Activated B cell treated with CpG ODN at 0.5 μM for 24 hours (primary cell): Measurements from ENCODE around the gene ASCL2. TPM values are rescaled to one million over a fixed set of nuclear protein-coding genes. Genes with fewer than 3 reads are reported as not detected.

Experiments used
- ATAC-seq: fragments of 200-7000 bp; cut with Tn5 transposase; one replicate; pipeline ENCODE4 v1.10.0; 2021; ENCODE audit warnings: low read depth, mild to moderate bottlenecking, moderate library complexity
- CTCF ChIA-PET: fragments of 350-600 bp; sonication (Branson Sonifier 250); formaldehyde crosslinking; loops from one replicate; lab custom pipeline; 2021; ENCODE audit warnings: antibody characterized with exemption; lab: Charles Lee
- POLR2A ChIA-PET: fragments of 350-600 bp; sonication (Branson Sonifier 250); formaldehyde crosslinking; loops from one replicate; lab custom pipeline; 2021; ENCODE audit warnings: antibody characterized with exemption; lab: Charles Lee
- DNase-seq: peaks from one replicate; pipeline ENCODE4 v3.0.0; 2022
- H3K27ac Mint-ChIP-seq: one replicate; pipeline ENCODE4 v1.8.0; 2020; ENCODE audit warnings: mixed read lengths
- H3K27me3 Mint-ChIP-seq: one replicate; pipeline ENCODE4 v1.8.0; 2021; ENCODE audit warnings: mixed read lengths
- H3K36me3 Mint-ChIP-seq: one replicate; pipeline ENCODE4 v1.8.0; 2021; ENCODE audit warnings: low read depth, mixed read lengths
- H3K4me1 Mint-ChIP-seq: one replicate; pipeline ENCODE4 v1.8.0; 2021; ENCODE audit warnings: mixed read lengths
- H3K4me3 Mint-ChIP-seq: one replicate; pipeline ENCODE4 v1.8.0; 2020; ENCODE audit warnings: mild to moderate bottlenecking, mixed read lengths
- H3K9me3 Mint-ChIP-seq: one replicate; pipeline ENCODE4 v1.8.0; 2020; ENCODE audit warnings: mixed read lengths
- intact Hi-C: fragments of 100-400 bp; cut with micrococcal nuclease; formaldehyde crosslinking; loops from one replicate; pipeline ENCODE4 v1.15.1; 2024
- total RNA-seq: library from RNA; stranded (reverse); gene quantifications from 2 replicates; pipeline ENCODE4 v1.2.3, GENCODE V29; 2022
- TF ChIP-seq, protein P1 (sequence below): fragments of 200-600 bp; IDR thresholded peaks from one replicate; pipeline ENCODE4 v1.8.0; 2022; ENCODE audit warnings: antibody characterized with exemption, mild to moderate bottlenecking

Gene ASCL2
- total RNA-seq, 1 donor from 2014 or later, result 1.3 TPM

DNA sequence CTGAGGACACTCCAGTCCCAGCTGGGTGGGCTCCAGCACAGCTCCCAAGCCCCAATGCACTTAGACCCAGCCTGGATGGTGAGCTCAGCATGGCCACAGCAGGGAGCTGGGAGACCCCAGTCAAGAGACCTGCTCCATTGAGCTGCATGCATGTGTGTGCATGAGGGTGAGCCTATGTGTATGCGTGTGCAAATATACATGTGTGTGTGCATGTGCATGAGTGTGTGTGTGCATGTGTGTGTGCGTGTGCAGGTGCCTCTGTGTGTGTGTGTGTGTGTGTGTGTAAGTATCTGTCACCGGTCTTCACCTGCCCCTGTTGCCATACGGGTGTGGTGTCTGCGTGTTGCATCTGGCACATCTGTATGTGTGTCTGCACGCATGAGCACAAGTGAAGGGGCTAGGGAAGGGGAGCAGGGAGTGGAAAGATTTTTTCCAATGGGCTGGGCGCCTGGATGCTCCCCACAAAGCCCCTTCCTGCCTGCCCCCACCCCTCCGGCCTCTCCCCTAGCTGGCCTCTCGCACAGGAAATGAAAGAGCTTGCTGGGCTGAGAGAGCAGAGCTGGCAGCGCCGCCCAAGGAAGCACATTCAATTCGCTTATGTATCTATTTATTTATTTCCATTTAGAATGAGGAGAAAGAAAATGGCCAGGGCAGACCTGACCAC, 35.5 kb upstream of the ASCL2 start:
- H3K9me3 Mint-ChIP-seq, result no peaks in the 10 kb centered on the region

DNA sequence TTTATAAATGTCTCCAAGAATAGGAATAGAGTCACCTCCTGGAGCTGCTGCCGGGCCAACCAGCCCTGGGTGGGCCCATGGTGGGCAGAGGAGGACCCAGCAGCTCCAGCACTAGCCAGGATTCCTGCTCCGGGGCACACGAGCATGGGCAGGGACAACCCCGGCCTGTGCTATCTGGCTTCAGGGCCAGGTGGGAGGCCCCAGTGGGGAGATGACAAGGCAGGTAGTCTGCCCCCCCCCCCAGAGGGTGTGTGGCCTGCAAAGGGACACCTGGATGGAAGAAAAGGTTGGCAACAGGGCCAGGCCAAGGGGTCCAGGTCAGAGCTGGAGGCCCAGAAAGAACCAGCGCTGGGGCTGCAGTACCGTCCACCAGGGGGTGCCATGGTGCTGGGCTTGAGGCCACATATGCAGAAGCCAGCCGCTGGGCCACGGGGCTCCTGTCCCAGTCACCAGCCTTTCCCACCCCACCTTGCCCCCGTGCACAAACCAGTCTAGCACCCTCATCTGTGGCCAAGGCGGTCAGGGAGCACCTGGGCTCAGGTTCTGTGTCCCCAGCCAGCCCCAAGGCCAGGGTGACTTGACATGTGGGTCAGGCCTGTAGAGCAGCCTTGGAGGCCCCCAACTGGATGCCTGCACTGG, 34.9 kb upstream of the ASCL2 start:
- peak overlapping the region; percentile 18 for H3K27ac Mint-ChIP-seq
- peak; percentile 59 for ATAC-seq
- intact Hi-C loops, result loop anchor here (1.0 to 2.0 kb wide), 7 partner anchors 95 to 226 kb away; partner anchors contain the start of gene TSSC4
- DNase-seq, result peak; percentile 82
- TF ChIP-seq, protein P1, sequence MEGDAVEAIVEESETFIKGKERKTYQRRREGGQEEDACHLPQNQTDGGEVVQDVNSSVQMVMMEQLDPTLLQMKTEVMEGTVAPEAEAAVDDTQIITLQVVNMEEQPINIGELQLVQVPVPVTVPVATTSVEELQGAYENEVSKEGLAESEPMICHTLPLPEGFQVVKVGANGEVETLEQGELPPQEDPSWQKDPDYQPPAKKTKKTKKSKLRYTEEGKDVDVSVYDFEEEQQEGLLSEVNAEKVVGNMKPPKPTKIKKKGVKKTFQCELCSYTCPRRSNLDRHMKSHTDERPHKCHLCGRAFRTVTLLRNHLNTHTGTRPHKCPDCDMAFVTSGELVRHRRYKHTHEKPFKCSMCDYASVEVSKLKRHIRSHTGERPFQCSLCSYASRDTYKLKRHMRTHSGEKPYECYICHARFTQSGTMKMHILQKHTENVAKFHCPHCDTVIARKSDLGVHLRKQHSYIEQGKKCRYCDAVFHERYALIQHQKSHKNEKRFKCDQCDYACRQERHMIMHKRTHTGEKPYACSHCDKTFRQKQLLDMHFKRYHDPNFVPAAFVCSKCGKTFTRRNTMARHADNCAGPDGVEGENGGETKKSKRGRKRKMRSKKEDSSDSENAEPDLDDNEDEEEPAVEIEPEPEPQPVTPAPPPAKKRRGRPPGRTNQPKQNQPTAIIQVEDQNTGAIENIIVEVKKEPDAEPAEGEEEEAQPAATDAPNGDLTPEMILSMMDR, result no peak
- peaks cover 61% of the 10 kb centered on the region for H3K4me1 Mint-ChIP-seq
- no peaks in the 10 kb centered on the region for H3K36me3 Mint-ChIP-seq
- ChIA-PET POLR2A (interaction anchor here (0.6 to 3.0 kb wide), 8 partner anchors 72 to 118 kb away, joined by 3 to 23 read pairs (median 8); partner anchors contain the start of genes CD81 and TSSC4), CTCF (interaction anchor here (0.6 to 11.2 kb wide), 22 partner anchors 9 to 229 kb away, joined by 3 to 321 read pairs (median 6); partner anchors contain the start of genes ASCL2 and TSSC4)
- peak overlapping the region; percentile 32 for H3K4me3 Mint-ChIP-seq
- no peaks in the 10 kb centered on the region for H3K27me3 Mint-ChIP-seq
- no peaks in the 10 kb centered on the region for H3K9me3 Mint-ChIP-seq

More for the DNA sequence above, 35.5 kb upstream of the ASCL2 start:
- Mint-ChIP-seq H3K4me1 (peaks cover 54% of the 10 kb centered on the region), H3K4me3 (peak overlapping the region; percentile 45), H3K27ac (peak overlapping the region; percentile 68), H3K36me3 (no peaks in the 10 kb centered on the region), H3K27me3 (no peaks in the 10 kb centered on the region)
- TF ChIP-seq, protein P1, result no peak
- intact Hi-C loops, result loop anchor here (1.0 to 2.0 kb wide), 7 partner anchors 94 to 225 kb away; partner anchors contain the start of gene TSSC4
- ChIA-PET POLR2A (interaction anchor here (1.8 to 3.0 kb wide), 5 partner anchors 71 to 114 kb away, joined by 4 to 23 read pairs (median 14); partner anchors contain the start of genes CD81 and TSSC4), CTCF (interaction anchor here (0.9 to 11.2 kb wide), 16 partner anchors 10 to 225 kb away, joined by 3 to 321 read pairs (median 6); partner anchors contain the start of genes ASCL2 and TSSC4)
- DNase-seq (no peak), ATAC-seq (no peak)

DNA sequence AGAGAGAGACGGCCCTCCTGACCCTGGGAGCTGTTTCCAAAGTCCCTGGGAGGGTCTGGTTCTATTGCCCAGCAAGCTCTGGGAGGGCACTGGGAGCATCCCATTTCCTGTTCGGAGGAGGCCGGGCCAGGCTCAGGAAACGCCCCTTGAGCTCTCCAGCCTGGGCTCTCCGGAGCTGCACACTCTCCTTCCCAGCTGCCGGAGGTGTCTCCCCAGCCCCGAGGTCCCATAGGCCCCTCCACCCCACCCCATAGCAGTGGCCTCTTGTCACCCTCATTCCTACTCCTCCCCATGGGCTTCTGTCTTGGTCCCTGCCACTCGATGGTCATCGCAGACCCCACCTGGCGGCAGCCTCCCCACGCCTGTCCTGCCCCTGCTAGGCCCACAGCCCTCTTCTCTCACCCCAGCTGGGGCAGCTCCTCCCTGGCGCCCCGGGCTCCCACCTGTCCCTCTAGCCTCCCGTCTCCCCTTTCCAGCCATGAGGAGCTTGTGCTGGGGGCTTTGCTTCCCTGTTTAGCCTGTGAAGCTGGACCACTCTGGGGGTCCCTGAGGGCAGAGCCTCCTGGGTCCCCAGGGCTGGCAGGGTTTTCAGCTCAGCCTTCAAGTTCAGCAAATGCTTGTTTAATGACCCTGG, 34.2 kb upstream of the ASCL2 start:
- Mint-ChIP-seq H3K36me3 (no peaks in the 10 kb centered on the region), H3K9me3 (no peaks in the 10 kb centered on the region), H3K4me1 (peaks cover 62% of the 10 kb centered on the region), H3K27me3 (no peaks in the 10 kb centered on the region), H3K4me3 (no peak overlapping the region), H3K27ac (peak overlapping the region; percentile 18)
- intact Hi-C loops, result loop anchor here (1.0 to 5.0 kb wide), 8 partner anchors 96 to 598 kb away; partner anchors contain the start of gene TSSC4
- POLR2A ChIA-PET, result interaction anchor here (0.6 to 3.0 kb wide), 9 partner anchors 73 to 118 kb away, joined by 3 to 23 read pairs (median 5); partner anchors contain the start of genes CD81 and TSSC4
- TF ChIP-seq, protein P1, result no peak
- DNase-seq, result no peak
- no peak for ATAC-seq
- CTCF ChIA-PET, result interaction anchor here (0.6 to 11.2 kb wide), 20 partner anchors 10 to 230 kb away, joined by 3 to 321 read pairs (median 6); partner anchors contain the start of genes ASCL2 and TSSC4

DNA sequence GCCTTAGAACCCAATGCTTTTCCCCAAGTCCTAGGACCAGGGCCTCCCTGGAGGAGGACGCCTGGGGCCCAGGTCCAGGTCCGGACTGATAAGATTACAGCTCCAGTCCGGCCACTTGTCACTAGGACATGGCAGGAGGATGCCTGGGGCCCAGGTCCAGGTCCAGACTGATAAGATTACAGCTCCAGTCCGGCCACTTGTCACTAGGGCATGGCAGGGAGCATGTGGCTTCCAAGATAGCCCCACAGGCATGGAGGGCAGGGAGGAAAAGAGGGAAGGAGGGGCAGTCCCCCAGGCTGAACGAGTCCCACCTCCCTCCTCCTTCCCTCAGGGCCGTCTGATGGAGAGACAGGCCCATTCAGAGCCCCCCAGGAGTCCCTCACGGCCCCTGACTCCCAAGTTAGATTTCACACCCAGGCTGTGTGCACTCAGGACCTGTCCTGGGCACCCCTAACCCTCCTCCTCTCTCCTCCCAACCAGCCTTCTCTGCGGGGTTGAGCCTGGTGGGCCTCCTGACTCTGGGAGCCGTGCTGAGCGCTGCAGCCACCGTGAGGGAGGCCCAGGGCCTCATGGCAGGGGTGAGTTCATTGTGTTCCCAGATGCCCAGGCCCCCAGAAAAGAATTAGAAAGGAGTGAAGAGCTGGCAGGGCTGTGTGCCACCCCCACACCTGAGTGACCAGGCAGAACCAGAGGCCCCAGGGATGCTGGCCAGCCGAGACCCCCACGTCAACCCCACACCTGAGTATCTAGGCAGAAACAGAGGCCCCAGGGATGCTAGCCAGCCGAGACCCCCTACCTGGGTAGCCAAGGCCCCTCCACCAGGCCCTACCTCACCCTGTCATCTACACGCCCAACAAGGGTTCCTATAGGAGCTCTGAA, 33.5 kb upstream of the ASCL2 start:
- TF ChIP-seq, protein P1, result no peak
- POLR2A ChIA-PET, result interaction anchor here (1.1 to 3.0 kb wide), 8 partner anchors 73 to 119 kb away, joined by 3 to 23 read pairs (median 11); partner anchors contain the start of genes CD81 and TSSC4
- peak overlapping the region; percentile 89 for H3K27ac Mint-ChIP-seq
- ATAC-seq (no peak), DNase-seq (no peak)
- H3K36me3 Mint-ChIP-seq, result no peaks in the 10 kb centered on the region
- H3K4me1 Mint-ChIP-seq, result peaks cover 70% of the 10 kb centered on the region
- H3K4me3 Mint-ChIP-seq, result no peak overlapping the region
- intact Hi-C loops, result loop anchor here (2.0 to 5.0 kb wide), 2 partner anchors 117 to 598 kb away; a partner anchor contains a TSS
- no peaks in the 10 kb centered on the region for H3K9me3 Mint-ChIP-seq
- no peaks in the 10 kb centered on the region for H3K27me3 Mint-ChIP-seq
- CTCF ChIA-PET, result interaction anchor here (1.2 to 11.2 kb wide), 12 partner anchors 9 to 118 kb away, joined by 3 to 321 read pairs (median 8); partner anchors contain the start of gene TSSC4
